Testis (tissue), 2 donors: Measurements from ENCODE around the gene ATG4A.

Experiments
- POLR2A ChIP-seq: fragments of 450-650 bp; IDR thresholded peaks from one replicate; pipeline ENCODE4 v1.6.1; 2017; ENCODE audit warnings: antibody characterized with exemption, mild to moderate bottlenecking, moderate library complexity
- TF ChIP-seq, protein P1 (sequence below), 3 experiments: fragments of 450-650 bp in 2 of 3; fragments of 200-600 bp in 1 of 3; sonication (generic) in 1 of 3; IDR thresholded peaks; one replicate each; pipeline ENCODE4 v1.5.1; 2016 to 2019; ENCODE audit warnings: antibody characterized with exemption in 3 of 3, mild to moderate bottlenecking in 2 of 3, moderate library complexity in 1 of 3

DNA sequence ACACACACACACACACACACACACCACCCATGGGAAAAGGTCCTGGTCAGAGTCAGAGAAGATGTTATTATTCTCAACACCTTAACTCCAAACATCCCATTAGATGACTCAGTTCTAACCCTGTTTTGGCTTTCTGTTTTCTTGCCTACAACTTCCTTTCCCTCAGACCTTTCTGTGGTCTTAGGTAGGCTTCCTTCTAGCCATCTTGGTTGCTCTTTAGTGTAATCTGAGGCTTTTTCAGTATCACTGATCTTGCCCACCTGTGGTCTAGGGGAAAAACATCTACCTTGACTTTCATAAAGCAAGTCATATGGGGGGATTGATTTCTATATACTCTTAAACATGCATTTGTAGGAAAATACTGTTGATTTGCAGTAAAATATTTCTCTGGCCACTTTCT is 56.9 kb downstream of the ATG4A start:
- TF ChIP-seq, protein P1, sequence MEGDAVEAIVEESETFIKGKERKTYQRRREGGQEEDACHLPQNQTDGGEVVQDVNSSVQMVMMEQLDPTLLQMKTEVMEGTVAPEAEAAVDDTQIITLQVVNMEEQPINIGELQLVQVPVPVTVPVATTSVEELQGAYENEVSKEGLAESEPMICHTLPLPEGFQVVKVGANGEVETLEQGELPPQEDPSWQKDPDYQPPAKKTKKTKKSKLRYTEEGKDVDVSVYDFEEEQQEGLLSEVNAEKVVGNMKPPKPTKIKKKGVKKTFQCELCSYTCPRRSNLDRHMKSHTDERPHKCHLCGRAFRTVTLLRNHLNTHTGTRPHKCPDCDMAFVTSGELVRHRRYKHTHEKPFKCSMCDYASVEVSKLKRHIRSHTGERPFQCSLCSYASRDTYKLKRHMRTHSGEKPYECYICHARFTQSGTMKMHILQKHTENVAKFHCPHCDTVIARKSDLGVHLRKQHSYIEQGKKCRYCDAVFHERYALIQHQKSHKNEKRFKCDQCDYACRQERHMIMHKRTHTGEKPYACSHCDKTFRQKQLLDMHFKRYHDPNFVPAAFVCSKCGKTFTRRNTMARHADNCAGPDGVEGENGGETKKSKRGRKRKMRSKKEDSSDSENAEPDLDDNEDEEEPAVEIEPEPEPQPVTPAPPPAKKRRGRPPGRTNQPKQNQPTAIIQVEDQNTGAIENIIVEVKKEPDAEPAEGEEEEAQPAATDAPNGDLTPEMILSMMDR (IDR thresholded peaks at IDR 0.05), result no peak
- TF ChIP-seq POLR2A, result no peak
